NCI-H510A treated with DMSO at 0.1 percent for 48 hours (cell line): ENCODE results near the gene TPD52L1.

Source experiments
- DNase-seq: peaks from one replicate; lab custom pipeline; 2025; lab: John Stamatoyannopoulos, UW

The TPD52L1 gene

GRCh38 chr6:125210667-125211066, 57.1 kb downstream of the TPD52L1 start:
- DNase-seq: no peak

- no peak for DNase-seq
Observed at GRCh38 chr6:125211352-125211751, 57.8 kb downstream of the TPD52L1 start.

DNA sequence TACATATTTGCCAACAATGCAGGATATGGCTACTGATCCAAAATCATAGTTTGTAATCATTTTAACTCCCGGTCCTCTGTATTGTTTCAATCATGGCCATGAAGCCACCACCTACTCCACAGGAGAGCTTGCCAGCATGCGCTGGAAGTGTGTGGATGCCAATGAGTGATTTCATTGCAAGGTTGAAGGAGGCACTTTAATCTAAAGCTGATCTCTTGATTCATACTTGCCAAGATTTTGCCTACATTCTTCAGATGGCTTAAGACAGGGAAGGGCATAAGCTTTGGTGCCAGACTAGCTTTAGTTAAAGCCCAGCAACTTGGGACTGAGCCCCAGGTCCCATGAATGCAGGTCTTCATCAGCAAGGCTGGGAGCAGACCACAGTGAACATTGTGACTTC, 58.8 kb downstream of the TPD52L1 start:
- no peak for DNase-seq

DNA sequence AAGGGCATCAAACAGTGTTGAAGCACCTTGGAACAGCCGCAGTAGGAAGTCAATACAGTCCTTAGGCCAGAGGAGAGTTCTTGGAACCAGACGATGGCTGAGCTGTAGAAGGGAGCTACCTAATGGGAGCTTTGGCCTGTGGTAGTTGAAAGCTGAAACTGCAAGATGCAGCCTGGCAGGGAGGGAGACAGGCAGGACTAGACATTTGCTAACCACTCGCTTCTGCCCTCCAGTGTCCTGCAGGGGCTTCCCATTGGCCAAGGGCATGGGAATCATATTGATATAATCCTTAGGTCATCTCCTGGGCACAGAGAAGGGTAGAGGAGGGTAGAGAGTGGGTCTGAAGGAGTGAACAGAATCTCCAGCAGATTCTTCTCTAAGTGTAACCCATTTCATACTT, 60.4 kb downstream of the TPD52L1 start:
- DNase-seq: no peak

- no peak for DNase-seq
Observed at GRCh38 chr6:125215252-125215819, 61.8 kb downstream of the TPD52L1 start.

- DNase-seq: no peak
Observed at GRCh38 chr6:125216015-125216414, 62.4 kb downstream of the TPD52L1 start.

DNA sequence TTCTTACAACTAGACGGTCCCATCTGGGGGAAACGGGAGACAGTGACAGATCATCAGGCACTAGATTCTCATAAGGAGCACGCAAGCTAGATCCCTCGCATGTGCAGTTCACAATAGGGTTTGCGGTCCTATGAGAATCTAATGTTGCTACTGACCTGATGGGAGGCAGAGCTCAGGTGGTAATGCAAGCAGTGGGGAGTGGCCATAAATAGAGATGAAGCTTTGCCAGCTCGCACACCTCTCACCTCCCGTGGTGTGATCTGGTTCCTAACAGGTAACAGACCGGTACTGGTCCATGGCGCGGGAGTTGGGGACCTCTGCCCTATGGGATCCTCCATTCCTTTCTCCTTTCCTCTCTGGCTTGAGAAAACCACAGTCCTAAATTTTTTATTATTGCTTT, 63.8 kb downstream of the TPD52L1 start:
- no peak for DNase-seq

DNA sequence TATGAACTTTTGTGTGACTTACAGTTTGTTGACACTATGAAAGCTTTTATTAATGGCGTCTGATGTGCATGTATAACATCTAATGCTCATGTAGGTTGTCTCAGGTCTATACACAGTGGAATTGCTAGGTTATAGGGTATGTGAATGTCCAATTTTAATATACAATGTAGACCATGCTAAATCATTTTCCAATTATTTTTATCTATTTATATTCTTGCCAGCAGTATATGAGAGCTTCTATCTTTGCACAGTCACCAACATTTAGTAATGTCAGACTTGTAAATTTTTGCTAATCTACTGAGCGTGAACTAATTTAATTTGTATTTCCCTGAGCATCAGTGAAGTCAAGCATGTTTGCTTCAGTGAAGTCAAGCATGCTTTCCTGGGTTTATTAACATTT, 64.4 kb downstream of the TPD52L1 start:
- no peak for DNase-seq

GRCh38 chr6:125219361-125219895, 65.9 kb downstream of the TPD52L1 start:
- no peak for DNase-seq

GRCh38 chr6:125220712-125221111, 67.1 kb downstream of the TPD52L1 start:
- no peak for DNase-seq

DNA sequence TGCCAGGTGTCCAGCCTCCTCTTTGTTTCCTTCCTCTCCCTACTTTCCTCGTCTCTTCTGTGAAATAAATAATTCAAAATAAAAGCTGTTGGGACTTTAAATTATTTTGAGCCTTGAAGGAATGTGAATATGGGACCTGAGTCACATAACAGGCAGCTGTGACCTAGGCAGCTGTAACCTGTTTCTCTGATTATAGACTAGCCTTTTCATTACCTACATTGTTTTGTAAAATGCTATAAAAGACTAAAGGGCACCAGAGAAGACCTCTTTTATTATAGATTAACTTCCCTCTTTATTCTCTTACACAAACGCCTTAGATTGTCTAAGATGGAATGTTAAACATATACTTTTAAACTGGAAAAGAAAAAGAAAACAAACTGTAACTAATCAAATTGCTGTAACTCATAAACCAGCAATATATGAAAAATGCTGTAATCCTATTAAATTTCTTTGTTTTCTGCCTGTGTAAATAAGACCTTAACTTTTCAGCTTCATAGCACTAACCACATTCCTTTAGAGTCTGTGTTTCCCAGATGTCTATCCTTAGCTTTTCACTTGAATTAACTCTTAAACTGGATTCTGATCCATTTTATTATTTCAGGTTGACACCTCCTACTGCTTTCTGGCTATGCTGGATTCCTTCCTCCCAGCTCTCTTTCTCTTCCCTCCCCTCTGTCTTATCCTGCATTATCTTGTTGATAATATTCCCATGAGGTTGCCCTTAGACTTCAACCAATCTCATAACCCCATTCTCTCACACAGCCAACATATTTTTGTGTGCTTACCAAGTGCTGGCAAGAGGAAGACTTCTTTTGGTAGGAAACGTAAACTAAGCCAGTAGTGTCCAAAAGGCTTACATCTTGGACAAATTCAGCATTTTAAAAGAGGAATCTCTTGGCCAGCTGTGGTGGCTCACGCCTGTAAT, 69.2 kb downstream of the TPD52L1 start:
- DNase-seq: no peak

DNA sequence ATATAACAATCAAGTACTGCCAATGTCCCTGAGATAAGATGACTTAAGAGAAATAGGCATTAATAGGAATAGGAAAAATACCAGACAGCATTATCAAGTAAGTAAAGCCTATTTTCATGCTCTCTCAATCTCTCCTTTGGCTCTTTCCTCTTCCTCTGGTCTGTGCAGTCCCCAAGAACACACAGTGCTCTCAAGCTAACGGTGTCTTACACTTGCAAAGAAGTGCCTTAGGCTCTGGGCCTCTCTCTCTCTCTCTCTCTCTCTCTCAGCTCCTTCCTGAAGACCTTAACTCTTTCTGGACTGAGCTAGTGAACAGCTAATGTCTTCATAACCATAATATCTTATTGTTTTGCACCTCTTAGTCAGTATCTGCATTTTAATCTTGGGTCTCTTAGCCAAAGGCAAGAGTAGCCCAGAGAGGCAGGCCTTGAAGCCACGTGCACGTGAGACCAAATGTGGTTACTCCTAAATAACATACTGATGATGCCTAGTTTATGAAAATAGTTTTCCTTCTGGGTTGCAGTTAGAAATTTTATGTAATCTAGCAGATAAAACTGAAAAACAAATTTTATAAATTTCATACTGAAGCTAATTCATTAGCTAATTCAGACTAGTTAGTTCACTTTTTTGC, 70.8 kb downstream of the TPD52L1 start:
- no peak for DNase-seq

- no peak for DNase-seq
Observed at GRCh38 chr6:125227244-125227643, 73.7 kb downstream of the TPD52L1 start.

DNA sequence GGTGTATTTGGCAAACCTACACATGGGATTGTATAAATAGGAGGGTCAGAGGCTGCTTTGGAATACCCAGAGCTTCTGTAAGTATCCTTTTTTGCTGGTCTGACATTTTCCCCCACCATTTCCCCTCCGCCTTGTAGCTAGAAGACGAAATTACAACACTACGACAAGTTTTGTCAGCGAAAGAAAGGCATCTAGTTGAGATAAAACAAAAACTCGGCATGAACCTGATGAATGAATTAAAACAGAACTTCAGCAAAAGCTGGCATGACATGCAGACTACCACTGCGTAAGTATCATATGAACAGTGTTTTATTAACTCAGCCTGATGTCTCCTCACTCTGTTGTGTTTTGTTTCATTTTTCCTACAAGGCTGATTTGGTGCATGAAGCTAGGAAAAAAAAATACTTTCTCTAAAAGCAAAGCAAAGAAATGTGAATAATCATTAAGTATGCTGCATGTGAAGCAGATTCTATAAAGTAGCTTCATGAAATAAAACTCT, 75.5 kb downstream of the TPD52L1 start:
- no peak for DNase-seq

GRCh38 chr6:125230674-125231073, 77.1 kb downstream of the TPD52L1 start:
- no peak for DNase-seq

DNA sequence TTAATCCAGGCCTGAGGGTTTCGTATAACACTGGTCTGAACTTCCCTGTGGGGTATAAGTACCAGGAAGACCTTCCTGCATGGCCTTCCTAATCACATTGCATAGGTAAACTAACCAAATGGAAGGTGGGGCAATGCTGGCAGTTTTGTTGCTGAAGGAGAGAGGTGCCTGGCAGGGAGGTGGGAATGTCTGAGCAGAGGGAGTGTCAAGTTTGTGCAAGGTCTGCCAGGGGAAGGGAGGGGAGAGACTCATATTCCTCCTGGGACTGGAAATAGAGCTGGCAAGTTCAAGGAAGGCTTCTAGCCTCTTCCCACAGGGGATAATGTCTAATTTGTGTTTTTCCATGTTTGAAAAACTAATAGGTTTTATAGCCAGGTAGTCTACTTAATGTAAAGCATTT, 77.6 kb downstream of the TPD52L1 start:
- no peak for DNase-seq

DNA sequence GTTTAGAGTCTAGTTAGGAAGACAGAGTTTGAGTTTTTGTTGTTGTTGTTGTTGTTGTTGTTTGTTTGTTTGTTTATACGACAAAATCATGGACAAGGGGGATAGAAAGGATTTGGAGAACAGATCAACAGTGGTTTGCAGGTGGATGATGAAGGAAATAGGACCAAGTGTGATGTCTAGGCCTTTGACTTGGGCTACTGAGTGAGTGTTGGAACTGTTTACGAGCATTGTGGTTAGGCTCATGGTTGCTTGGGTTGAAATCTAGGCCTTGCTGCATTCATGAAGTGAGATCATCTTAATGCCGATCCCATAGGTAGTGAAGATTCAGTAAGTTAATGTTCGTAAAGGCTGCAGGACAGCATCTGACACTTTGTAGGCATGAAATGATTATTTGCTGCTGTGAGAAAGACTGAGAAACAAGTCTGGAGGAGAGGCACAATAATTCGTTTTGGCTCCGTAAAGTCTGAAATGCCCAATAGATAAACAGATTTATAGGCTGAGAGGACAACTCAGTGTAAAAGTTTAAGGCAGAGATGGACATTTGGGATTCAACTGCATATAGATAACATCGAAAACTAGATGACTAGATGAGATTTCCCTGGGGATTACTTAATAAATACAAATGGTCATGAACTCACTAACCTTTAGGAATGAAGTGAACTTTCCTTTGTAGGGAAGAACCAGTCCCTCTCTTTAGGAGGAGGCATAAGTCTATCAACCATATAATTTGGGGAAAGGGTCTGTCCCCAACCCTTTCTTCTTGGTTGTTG, 78.2 kb downstream of the TPD52L1 start:
- no peak for DNase-seq

DNA sequence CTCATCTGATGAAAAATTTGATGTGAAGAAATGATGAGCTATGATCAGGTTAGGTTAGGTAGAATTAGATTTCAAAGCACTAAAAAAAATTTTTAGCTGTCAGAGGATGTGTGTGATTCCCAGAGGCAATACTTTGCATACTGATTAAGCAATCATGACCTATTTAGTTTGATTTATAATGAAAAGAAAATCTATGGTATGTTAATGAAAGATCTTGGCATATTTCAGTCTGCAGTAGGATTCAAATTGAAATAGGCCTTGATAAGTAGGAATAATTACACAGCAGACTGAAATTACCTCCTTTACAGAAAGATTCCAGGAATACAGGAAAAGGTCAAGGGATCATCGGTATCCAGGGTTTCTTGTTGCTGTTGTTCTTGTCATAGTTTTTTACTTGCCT, 78.9 kb downstream of the TPD52L1 start:
- DNase-seq: no peak

GRCh38 chr6:125233202-125233601, 79.6 kb downstream of the TPD52L1 start:
- no peak for DNase-seq

DNA sequence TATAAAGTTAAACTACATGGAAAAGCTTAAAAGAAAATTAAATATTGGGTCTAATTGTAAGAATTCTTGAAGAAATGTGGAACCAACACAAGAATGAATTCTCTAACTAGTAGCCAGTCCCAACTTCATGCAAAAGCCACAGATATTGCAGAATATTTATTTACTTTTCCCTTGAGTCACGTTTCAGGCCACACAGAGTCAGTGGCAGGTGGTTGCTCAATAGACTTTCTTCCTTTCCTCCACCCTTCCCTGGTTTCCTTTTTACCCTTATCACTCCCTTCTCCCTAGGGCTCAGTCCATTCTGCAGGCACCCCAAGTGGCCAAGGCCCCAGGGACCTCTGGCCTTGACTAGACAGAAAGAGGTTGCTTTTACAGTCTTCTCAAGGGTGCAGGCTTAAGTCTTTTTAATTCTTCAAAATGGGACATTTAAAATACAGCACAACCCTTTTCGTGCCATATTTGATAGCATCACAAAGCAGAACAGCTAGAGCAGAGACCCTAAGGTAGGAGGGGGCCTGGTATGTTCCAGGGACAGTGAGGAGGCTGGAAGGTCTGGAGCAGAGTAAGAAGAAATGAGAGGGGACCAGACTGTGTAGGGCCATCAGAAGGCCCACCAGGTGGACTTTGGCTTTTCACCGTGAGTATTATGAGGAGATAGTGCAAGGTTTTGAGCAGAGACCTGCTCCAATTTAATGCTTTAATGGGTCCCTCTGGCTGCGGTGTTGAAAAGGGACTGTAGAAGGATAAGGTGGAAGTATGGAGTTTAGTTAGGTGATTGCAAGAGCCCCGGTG, 83.2 kb downstream of the TPD52L1 start:
- DNase-seq: no peak

DNA sequence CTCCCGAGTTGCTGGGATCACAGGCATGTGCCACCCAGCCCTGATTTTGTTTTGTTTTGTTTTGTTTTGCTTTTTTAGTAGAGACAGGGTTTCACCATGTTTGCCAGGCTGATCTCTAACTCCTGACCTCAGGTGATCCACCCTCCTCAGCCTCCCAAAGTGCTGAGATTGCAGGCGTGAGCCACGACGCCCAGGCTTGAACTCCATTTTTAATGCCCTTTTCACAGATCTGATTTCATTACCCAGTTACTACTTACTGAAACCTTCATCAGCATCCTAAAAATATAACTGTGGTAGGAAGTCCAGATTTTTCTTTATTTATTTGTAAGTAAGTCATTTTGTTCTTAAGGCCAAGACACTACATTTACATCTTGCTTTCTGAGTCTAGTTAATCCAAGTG, 84.2 kb downstream of the TPD52L1 start:
- no peak for DNase-seq
